CD4-positive, alpha-beta T cell treated with Interleukin-6 at 100 ng/mL for 8 hours (primary cell): Measurements from ENCODE around the gene WFDC1.

ENCODE experiments used
- DNase-seq: peaks from one replicate; pipeline ENCODE4 v3.0.0-alpha.2; 2020; ENCODE audit warnings: mixed read lengths, low spot score

Gene WFDC1

GRCh38 chr16:84294531-84295142 is at the start of gene WFDC1:
TSS of gene WFDC1 (plus strand) at chr16:84294878. CDS start at chr16:84294972, 94 bp downstream.
- no peak for DNase-seq

- no peak for DNase-seq
Observed at GRCh38 chr16:84245956-84246678, 48.6 kb upstream of the WFDC1 start.

- DNase-seq, result no peak
Observed at GRCh38 chr16:84246679-84247077, 48.0 kb upstream of the WFDC1 start.

- DNase-seq, result no peak
Observed at GRCh38 chr16:84247331-84247730, 47.3 kb upstream of the WFDC1 start.

- DNase-seq, result no peak
Observed at GRCh38 chr16:84247844-84248243, 46.8 kb upstream of the WFDC1 start.

GRCh38 chr16:84252184-84252583 is 42.5 kb upstream of the WFDC1 start:
- DNase-seq, result no peak

- no peak for DNase-seq
Observed at GRCh38 chr16:84253173-84253572, 41.5 kb upstream of the WFDC1 start.

GRCh38 chr16:84254062-84254461 is 40.6 kb upstream of the WFDC1 start:
- DNase-seq, result no peak

- no peak for DNase-seq
Observed at GRCh38 chr16:84255050-84255810, 39.4 kb upstream of the WFDC1 start.

GRCh38 chr16:84258266-84258665 is 36.4 kb upstream of the WFDC1 start:
- DNase-seq, result no peak

- no peak for DNase-seq
Observed at GRCh38 chr16:84259691-84260090, 35.0 kb upstream of the WFDC1 start.

- DNase-seq, result no peak
Observed at GRCh38 chr16:84260766-84261554, 33.7 kb upstream of the WFDC1 start.

GRCh38 chr16:84262031-84262430 is 32.6 kb upstream of the WFDC1 start:
- no peak for DNase-seq

- DNase-seq, result no peak
Observed at GRCh38 chr16:84262939-84263338, 31.7 kb upstream of the WFDC1 start.

GRCh38 chr16:84266451-84266850 is 28.2 kb upstream of the WFDC1 start:
- peak; percentile 6 for DNase-seq

- DNase-seq, result no peak
Observed at GRCh38 chr16:84267380-84267779, 27.3 kb upstream of the WFDC1 start.

GRCh38 chr16:84268291-84269040 is 26.2 kb upstream of the WFDC1 start:
- DNase-seq, result no peak

- DNase-seq, result no peak
Observed at GRCh38 chr16:84270071-84270470, 24.6 kb upstream of the WFDC1 start.

GRCh38 chr16:84270531-84270930 is 24.1 kb upstream of the WFDC1 start:
- DNase-seq, result no peak

- DNase-seq, result no peak
Observed at GRCh38 chr16:84271037-84271436, 23.6 kb upstream of the WFDC1 start.

GRCh38 chr16:84271866-84272265 is 22.8 kb upstream of the WFDC1 start:
- DNase-seq, result no peak
